Neutrophil (primary cell): Measurements from ENCODE around the gene AIG1.

ENCODE experiments used
- H3K27ac ChIP-seq: fragments of 200-600 bp; sonication (generic); 2 replicates; pipeline ENCODE4 v1.5.1; 2016; ENCODE audit warnings: mild to moderate bottlenecking, moderate library complexity
- H3K27me3 ChIP-seq: fragments of 200-600 bp; sonication (generic); 2 replicates; pipeline ENCODE4 v1.6.0; 2016; ENCODE audit warnings: mild to moderate bottlenecking
- H3K36me3 ChIP-seq: fragments of 200-600 bp; sonication (generic); 2 replicates; pipeline ENCODE4 v1.5.1; 2017
- H3K4me1 ChIP-seq, 2 experiments: fragments of 200-600 bp in 1 of 2; sonication (generic) in 1 of 2; 1 replicate in 1 of 2; 2 replicates in 1 of 2; pipeline versions ENCODE4 v1.5.1 to v1.6.1; 2013 to 2016; ENCODE audit warnings: low read depth in 1 of 2, low read length in 1 of 2, mild to moderate bottlenecking in 1 of 2, moderate library complexity in 1 of 2; ENCODE audit not compliant: control insufficient read depth in 1 of 2, insufficient read depth in 1 of 2
- H3K4me3 ChIP-seq, 2 experiments: fragments of 200-600 bp in 1 of 2; sonication (generic) in 1 of 2; 1 replicate in 1 of 2; 2 replicates in 1 of 2; pipeline ENCODE4 v1.5.1; 2013 to 2016; ENCODE audit warnings: low read depth in 1 of 2, low read length in 1 of 2, mild to moderate bottlenecking in 1 of 2, moderate library complexity in 1 of 2
- H3K9me3 ChIP-seq: fragments of 200-600 bp; sonication (generic); 2 replicates; pipeline ENCODE4 v1.5.1; 2016
- CTCF ChIP-seq: fragments of 200-600 bp; sonication (generic); IDR thresholded peaks from 2 replicates; pipeline ENCODE4 v1.5.1; 2016; ENCODE audit warnings: antibody characterized with exemption

The AIG1 gene

GRCh38 chr6:143174516-143174915, 113.8 kb downstream of the AIG1 start:
- Histone ChIP-seq H3K27ac (no peak overlapping the region), H3K27me3 (no peaks in the 10 kb centered on the region), H3K4me3 (no peak overlapping the region), H3K4me1 (no peaks in the 10 kb centered on the region), H3K36me3 (no peaks in the 10 kb centered on the region), H3K9me3 (no peaks in the 10 kb centered on the region)
- TF ChIP-seq CTCF = no peak

DNA sequence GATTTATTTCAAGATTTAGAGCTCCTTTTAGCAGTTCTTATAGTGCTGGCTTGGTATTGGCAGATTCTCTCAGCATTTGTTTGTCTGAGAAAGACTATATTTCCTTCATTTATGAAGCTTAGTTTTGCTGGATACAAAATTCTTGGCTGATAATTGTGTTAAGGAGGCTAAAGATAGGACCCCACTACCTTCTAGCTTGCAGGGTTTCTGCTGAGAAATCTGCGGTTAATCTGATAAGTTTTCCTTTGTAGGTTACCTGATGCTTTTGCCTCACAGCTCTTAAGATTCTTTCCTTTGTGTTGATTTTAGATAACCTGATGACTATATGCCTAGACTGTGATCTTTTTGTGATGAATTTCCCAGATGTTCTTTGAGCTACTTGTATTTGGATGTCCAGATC, 114.3 kb downstream of the AIG1 start:
- no peak for TF ChIP-seq CTCF
- no peaks in the 10 kb centered on the region for H3K36me3 ChIP-seq

GRCh38 chr6:143176090-143177021, 115.7 kb downstream of the AIG1 start:
- H3K27ac ChIP-seq = no peak overlapping the region
- no peak overlapping the region for H3K4me3 ChIP-seq
- no peak for TF ChIP-seq CTCF
- no peaks in the 10 kb centered on the region for H3K9me3 ChIP-seq
- H3K4me1 ChIP-seq = no peaks in the 10 kb centered on the region
- no peaks in the 10 kb centered on the region for H3K36me3 ChIP-seq
- no peaks in the 10 kb centered on the region for H3K27me3 ChIP-seq

More for the DNA sequence above, 114.3 kb downstream of the AIG1 start:
- no peaks in the 10 kb centered on the region for H3K4me1 ChIP-seq
- H3K27ac ChIP-seq = no peak overlapping the region
- no peaks in the 10 kb centered on the region for H3K9me3 ChIP-seq
- no peak overlapping the region for H3K4me3 ChIP-seq
- no peaks in the 10 kb centered on the region for H3K27me3 ChIP-seq

- Histone ChIP-seq H3K9me3 (no peaks in the 10 kb centered on the region), H3K27me3 (no peaks in the 10 kb centered on the region), H3K36me3 (no peaks in the 10 kb centered on the region), H3K4me3 (no peak overlapping the region), H3K4me1 (no peaks in the 10 kb centered on the region), H3K27ac (no peak overlapping the region)
- no peak for TF ChIP-seq CTCF
Measured at GRCh38 chr6:143177706-143178105, 117.0 kb downstream of the AIG1 start.

GRCh38 chr6:143179096-143179495, 118.4 kb downstream of the AIG1 start:
- Histone ChIP-seq H3K4me1 (no peaks in the 10 kb centered on the region), H3K4me3 (no peak overlapping the region), H3K27me3 (no peaks in the 10 kb centered on the region), H3K27ac (no peak overlapping the region), H3K9me3 (no peaks in the 10 kb centered on the region), H3K36me3 (no peaks in the 10 kb centered on the region)
- no peak for TF ChIP-seq CTCF
